Hepatocyte (in vitro differentiated cells): ENCODE measurements around the gene RPTOR. TPM values are rescaled to one million over a fixed set of nuclear protein-coding genes. Genes with fewer than 3 reads are reported as not detected.

ENCODE experiments used
- DNase-seq: peaks from one replicate; pipeline ENCODE4 v3.0.0-alpha.2; 2016; ENCODE audit warnings: low spot score
- H2AFZ ChIP-seq: fragments of 200-600 bp; sonication (generic); 2 replicates; pipeline ENCODE4 v1.6.0; 2016; ENCODE audit warnings: antibody characterized with exemption, mild to moderate bottlenecking
- H3K27ac ChIP-seq: fragments of 200-600 bp; sonication (generic); 2 replicates; pipeline ENCODE4 v1.5.1; 2016; ENCODE audit warnings: mild to moderate bottlenecking
- H3K27me3 ChIP-seq: fragments of 200-600 bp; sonication (generic); 2 replicates; pipeline ENCODE4 v1.6.1; 2016
- H3K36me3 ChIP-seq: fragments of 200-600 bp; sonication (generic); replicated peaks from 2 replicates; pipeline ENCODE4 v1.5.1; 2016; ENCODE audit warnings: low read depth; ENCODE audit not compliant: insufficient read depth
- H3K4me1 ChIP-seq: fragments of 200-600 bp; sonication (generic); 2 replicates; pipeline ENCODE4 v1.5.1; 2016; ENCODE audit warnings: mild to moderate bottlenecking, moderate library complexity; ENCODE audit not compliant: insufficient read depth
- H3K4me2 ChIP-seq: fragments of 200-600 bp; sonication (generic); 2 replicates; pipeline ENCODE4 v1.6.0; 2016
- H3K4me3 ChIP-seq: fragments of 200-600 bp; sonication (generic); 2 replicates; pipeline ENCODE4 v1.5.1; 2016; ENCODE audit warnings: mild to moderate bottlenecking
- H3K79me2 ChIP-seq: fragments of 200-600 bp; sonication (generic); 2 replicates; pipeline ENCODE4 v1.6.0; 2017; ENCODE audit warnings: mild to moderate bottlenecking
- H3K9me2 ChIP-seq: fragments of 200-600 bp; sonication (generic); replicated peaks from 2 replicates; pipeline ENCODE4 v1.6.0; 2017; ENCODE audit warnings: mild to moderate bottlenecking; ENCODE audit not compliant: insufficient read depth
- H3K9me3 ChIP-seq: fragments of 200-600 bp; sonication (generic); 2 replicates; pipeline ENCODE4 v1.5.1; 2016; ENCODE audit warnings: low read depth, mild to moderate bottlenecking
- H4K20me1 ChIP-seq: fragments of 200-600 bp; sonication (generic); 2 replicates; pipeline ENCODE4 v1.6.0; 2016; ENCODE audit warnings: mild to moderate bottlenecking; ENCODE audit not compliant: insufficient read depth, poor library complexity, severe bottlenecking
- CTCF ChIP-seq: fragments of 200-600 bp; sonication (generic); IDR thresholded peaks from 2 replicates; pipeline ENCODE4 v1.5.1; 2016; ENCODE audit warnings: antibody characterized with exemption, mild to moderate bottlenecking; ENCODE audit not compliant: poor library complexity
- EZH2 ChIP-seq: fragments of 200-600 bp; sonication (generic); IDR thresholded peaks from 2 replicates; pipeline ENCODE4 v1.6.1; 2016; ENCODE audit warnings: antibody characterized with exemption, mild to moderate bottlenecking, borderline replicate concordance
- EZH2phosphoT487 ChIP-seq: fragments of 200-600 bp; sonication (generic); IDR thresholded peaks from one replicate; pipeline ENCODE4 v1.6.1; 2018; ENCODE audit warnings: antibody characterized with exemption, mild to moderate bottlenecking, low read depth, moderate library complexity; ENCODE audit not compliant: unreplicated experiment, severe bottlenecking
- WGBS: methylation state at CpG from one replicate; pipeline ENCODE4 v1.1.6; 2016; ENCODE audit warnings: low lambda C conversion rate; ENCODE audit errors: missing lambda C conversion rate; 5-methylcytosine and 5-hydroxymethylcytosine counted together
- polyA plus RNA-seq: library from polyadenylated mRNA; unstranded; fragments of >200 nt; fragmentation: Nextera tagmentation; extraction: Ambion mirVana; gene quantifications from 2 replicates; pipeline ENCODE4 v1.2.1, GENCODE V29; 2016
- total RNA-seq: library from RNA; depleted of rRNA; stranded (reverse); fragments of >200 nt; gene quantifications from 2 replicates; pipeline ENCODE4 v1.2.3, GENCODE V29; 2014

The RPTOR gene
- total and polyA plus RNA-seq, 2 experiments from 2014 or later: 14.1 to 20.6 TPM

- 97% methylated on average over 23 of the region's 24 CpGs for WGBS
- no peaks in the 10 kb centered on the region for H3K27me3 ChIP-seq
- DNase-seq: no peak
- no peak overlapping the region for H3K4me3 ChIP-seq
- H3K36me3 ChIP-seq: no peaks in the 10 kb centered on the region
- no peak for TF ChIP-seq CTCF
- no peak for TF ChIP-seq EZH2phosphoT487
- no peak for TF ChIP-seq EZH2
- H4K20me1 ChIP-seq: no peaks in the 10 kb centered on the region
- peaks cover 3% of the 10 kb centered on the region for H3K4me1 ChIP-seq
- no peaks in the 10 kb centered on the region for H3K9me3 ChIP-seq
- no peak overlapping the region for H2AFZ ChIP-seq
- H3K27ac ChIP-seq: no peak overlapping the region
- no peaks in the 10 kb centered on the region for H3K9me2 ChIP-seq
- H3K4me2 ChIP-seq: no peak overlapping the region
- H3K79me2 ChIP-seq: no peaks in the 10 kb centered on the region
Observed at GRCh38 chr17:80888276-80889160, 343.9 kb downstream of the RPTOR start.

- Histone ChIP-seq H3K27ac (no peak overlapping the region), H3K4me2 (no peak overlapping the region), H3K9me2 (no peaks in the 10 kb centered on the region), H3K4me3 (no peak overlapping the region), H3K4me1 (peaks cover 3% of the 10 kb centered on the region), H3K27me3 (no peaks in the 10 kb centered on the region), H2AFZ (no peak overlapping the region), H4K20me1 (no peaks in the 10 kb centered on the region), H3K9me3 (no peaks in the 10 kb centered on the region), H3K79me2 (no peaks in the 10 kb centered on the region), H3K36me3 (no peaks in the 10 kb centered on the region)
- no peak for TF ChIP-seq CTCF
- TF ChIP-seq EZH2: no peak
- no peak for TF ChIP-seq EZH2phosphoT487
- WGBS: 94% methylated on average over 24 of the region's 40 CpGs
- DNase-seq: no peak
Observed at GRCh38 chr17:80889231-80890195, 344.9 kb downstream of the RPTOR start.

DNA sequence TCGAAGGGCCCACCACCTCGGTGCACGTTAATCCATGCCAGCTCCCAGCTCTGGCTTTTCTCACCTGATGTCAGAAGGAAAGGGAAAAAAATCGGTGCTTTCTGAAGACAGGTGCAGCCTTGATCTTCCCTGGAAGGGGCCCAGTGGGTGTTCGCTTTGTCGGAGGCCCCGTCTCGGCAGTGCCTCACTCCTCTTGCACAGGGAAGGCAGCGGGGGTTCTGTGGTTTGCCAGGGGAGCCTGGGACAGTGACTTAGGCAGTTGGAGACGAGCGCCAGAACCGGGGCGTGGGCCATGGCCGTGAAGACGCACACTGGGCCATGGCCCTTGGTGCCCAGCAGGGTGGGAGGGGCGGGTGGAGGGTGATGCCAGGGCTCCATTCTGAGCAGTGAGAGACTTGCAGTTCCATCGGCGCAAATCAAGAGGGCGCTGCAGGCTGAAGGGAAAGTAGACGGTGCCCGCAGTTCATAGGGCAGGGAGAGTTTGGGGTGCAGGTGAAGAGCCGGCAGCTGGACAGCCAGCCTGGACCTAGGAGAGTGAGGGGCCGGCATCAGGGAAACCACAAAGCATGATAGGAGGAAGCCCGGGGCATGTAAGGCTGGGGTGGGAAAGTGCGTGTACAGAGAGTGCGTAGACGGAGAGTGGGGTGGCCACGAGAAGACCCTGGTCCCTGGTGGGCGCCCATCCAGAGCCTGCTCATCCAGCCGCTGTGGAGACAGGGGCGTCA is 345.7 kb downstream of the RPTOR start:
- Histone ChIP-seq H3K27ac (no peak overlapping the region), H3K4me1 (peaks cover 3% of the 10 kb centered on the region), H3K27me3 (no peaks in the 10 kb centered on the region), H3K4me3 (no peak overlapping the region), H3K9me3 (no peaks in the 10 kb centered on the region), H3K79me2 (no peaks in the 10 kb centered on the region), H3K4me2 (no peak overlapping the region), H4K20me1 (no peaks in the 10 kb centered on the region), H2AFZ (no peak overlapping the region), H3K9me2 (no peaks in the 10 kb centered on the region), H3K36me3 (no peaks in the 10 kb centered on the region)
- 96% methylated on average over 30 of the region's 31 CpGs for WGBS
- TF ChIP-seq EZH2 (no peak), CTCF (no peak), EZH2phosphoT487 (no peak)
- no peak for DNase-seq
